Kidney capillary endothelial cell (primary cell): Measurements from ENCODE around the gene DOCK7.
"Not testable (repeated sequence)": the region's sequence is repeated elsewhere in the genome, so short reads cannot be mapped to it uniquely, and the experiment has no call there.

Experiments used
- DNase-seq: peaks from one replicate; pipeline ENCODE4 v3.0.0-alpha.2; 2018; ENCODE audit warnings: low spot score

Gene DOCK7

DNA sequence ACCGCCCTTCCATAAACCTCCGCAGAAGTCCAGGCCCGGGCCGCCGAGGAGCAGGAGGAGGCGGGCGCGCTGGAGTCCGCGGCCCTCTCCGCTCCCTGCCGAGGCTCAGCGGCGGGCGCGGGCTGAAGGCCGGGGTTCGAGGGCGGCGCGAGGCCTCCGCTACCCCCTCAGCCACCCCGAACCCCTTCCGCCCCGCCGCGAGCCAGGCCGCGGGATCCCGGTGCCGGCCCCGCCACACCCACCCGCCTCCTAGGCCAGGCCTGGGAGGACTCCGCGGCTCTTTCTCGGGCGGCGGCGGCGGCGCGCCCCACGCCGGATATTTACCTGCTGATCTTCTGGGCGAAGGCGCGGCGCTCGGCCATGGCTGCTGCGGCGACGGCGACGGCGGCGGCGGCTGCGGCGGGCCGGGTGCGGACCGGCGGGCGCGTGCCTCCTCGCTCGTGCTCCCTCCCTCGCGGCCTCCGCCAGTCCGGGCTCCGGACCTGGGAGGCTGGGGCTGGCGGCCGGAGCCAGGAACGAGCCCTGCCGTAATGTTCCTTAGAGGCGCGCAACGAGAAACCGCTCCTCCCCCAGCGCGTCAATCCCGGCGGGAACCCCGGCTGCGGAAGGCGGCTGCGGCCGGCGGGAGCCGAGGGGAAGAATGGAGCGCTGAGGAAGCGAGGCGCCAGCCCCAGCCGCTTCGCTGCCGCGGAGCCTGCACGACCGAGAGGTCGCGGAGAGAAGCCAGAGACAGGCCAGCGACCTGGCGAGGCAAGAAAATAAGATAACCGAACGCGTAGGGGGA is at the start of gene DOCK7:
DOCK7 (minus strand) TSS at position 484 of the 784 bp plus-strand sequence; CDS start at position 362, 122 bp downstream.
- DNase-seq: peak; percentile 74

- DNase-seq: no peak
These were observed 47.4 kb upstream of the DOCK7 start for GRCh38 chr1:62735491-62736171.

GRCh38 chr1:62732331-62732730 is 44.1 kb upstream of the DOCK7 start:
- DNase-seq: no peak

DNA sequence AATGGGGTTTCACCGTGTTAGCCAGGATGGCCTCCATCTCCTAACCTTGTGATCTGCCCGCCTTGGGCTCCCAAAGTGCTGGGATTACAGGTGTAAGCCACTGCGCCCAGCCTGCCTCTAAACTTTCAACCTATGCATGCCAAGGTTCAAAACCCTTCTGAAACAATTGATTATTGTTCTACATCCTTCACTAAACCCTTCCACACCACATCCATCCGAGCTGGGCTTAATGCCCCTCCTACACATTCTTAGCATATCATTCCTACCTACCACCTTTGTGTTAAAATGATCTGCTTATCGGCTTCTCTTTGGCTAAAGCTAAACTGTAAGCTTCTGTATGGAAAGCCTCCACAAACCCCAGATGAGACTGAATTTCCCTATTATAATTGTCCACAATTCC is 40.8 kb upstream of the DOCK7 start:
- no peak for DNase-seq

DNA sequence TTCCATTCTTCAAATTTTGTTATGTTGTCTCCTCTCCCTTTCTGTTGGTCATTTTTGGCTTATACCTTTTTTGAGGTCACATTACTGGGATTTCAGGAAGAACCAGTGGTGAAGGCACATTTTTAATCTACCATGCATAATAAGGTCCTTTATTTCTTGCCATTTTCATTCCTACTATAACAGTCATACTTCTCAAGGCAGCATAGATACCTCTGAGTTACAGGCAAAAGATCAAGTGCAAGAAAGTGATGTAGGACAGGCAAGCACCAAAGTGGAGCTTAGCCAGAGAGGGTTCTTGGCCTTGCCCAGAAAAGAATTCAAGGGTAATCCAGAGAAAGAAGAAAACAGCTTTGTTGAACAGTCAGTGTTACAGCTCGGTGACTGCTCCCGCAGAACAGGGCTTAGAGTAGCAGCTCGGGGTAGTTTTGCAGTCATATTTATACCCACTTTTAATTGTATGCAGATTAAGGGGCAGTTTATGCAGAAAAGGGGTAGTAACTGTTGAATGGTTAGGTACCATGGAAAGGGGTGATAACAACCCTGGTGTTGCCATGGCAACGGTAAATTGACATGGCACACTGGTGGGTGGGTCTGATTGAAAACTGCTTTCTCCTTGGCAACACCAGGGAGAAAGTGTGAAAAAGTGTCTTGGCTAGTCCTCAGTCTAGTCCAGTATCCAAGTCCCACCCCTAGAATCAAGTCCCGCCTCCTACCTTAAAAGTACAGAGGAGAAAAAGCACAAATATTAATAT is 39.6 kb upstream of the DOCK7 start:
- DNase-seq: no peak

DNA sequence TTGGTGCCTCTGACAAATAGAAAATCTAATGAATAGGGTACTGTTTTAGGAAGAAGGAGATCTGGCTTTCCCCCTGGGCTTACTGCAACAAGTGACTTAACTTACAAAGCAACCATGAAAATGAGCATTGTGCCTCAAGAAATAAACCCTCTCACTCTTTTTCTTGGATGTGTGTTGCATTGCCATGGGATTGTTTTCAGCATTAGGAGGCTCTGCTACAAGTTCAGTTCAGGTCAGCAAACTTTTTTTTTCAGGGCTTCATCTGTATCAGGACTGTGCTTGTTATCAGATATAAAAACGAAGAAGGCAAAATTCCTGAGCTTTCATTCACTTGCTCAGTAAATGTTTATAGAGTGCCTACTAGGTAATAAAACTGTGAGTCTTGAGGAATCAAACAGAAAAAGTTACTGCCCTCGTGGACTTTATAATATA is 37.8 kb upstream of the DOCK7 start:
- no peak for DNase-seq

- DNase-seq: no peak
These were observed 37.1 kb upstream of the DOCK7 start for GRCh38 chr1:62725255-62725654.

GRCh38 chr1:62724430-62724829 is 36.2 kb upstream of the DOCK7 start:
- DNase-seq: no peak

DNA sequence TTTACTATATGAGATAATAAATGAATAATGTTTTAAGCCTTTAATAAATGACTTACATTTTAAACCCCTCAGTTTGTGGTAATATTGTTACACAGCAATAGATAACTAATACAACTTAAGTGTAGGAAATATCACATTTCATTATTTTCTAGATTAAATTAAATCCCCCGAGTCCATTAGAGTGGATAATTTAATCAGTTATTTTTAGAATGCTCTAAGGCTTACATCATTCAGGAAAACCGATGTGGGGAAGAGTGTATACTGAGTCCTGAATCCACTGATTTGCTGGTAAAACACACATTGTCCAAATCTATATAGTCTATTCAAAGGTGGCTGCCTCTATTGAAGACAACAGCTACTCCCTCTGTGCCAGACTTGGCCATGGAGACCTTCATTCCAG is 35.7 kb upstream of the DOCK7 start:
- no peak for DNase-seq

DNA sequence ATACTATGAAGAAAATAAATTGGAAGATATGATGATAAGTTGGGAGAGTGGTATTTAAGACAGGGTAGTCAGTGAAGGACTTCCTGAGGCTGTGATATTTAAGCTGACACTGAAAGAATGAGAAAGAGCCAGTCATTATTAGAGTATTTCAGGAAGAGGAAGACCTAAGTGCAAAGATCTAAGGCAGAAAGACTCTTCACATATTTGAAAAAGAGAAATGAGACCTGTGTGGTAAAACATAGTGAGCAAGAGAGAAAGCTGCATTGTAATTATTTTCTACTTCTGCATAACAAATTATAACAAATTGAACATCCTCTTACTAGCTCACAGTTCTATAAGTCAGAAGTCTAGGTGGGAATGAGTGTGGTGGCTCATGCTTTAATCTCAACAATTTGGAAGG is 34.6 kb upstream of the DOCK7 start:
- DNase-seq: no peak

- peak; percentile 68 for DNase-seq
These were observed 32.9 kb upstream of the DOCK7 start for GRCh38 chr1:62720946-62721554.

- DNase-seq: not testable (repeated sequence)
These were observed 30.2 kb upstream of the DOCK7 start for GRCh38 chr1:62718400-62718799.

DNA sequence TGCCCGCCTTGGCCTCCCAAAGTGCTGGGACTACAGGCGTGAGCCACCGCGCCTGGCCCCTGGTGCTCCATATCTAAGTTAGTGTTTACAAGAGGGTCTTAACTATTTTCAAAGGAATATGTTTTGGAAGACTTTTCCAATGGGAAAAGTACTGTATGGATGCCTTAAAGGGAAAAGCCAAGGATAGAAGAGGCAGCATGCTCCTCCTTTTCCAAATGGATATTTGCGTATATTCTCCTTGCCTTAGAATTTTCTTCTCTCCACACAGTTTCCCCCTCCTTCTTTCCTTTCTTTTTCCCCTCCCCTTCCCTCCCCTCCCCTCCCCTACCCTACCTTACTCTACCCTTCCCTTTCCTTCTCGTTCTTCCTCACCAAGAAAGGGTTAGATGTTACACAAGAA is 29.3 kb upstream of the DOCK7 start:
- no peak for DNase-seq

DNA sequence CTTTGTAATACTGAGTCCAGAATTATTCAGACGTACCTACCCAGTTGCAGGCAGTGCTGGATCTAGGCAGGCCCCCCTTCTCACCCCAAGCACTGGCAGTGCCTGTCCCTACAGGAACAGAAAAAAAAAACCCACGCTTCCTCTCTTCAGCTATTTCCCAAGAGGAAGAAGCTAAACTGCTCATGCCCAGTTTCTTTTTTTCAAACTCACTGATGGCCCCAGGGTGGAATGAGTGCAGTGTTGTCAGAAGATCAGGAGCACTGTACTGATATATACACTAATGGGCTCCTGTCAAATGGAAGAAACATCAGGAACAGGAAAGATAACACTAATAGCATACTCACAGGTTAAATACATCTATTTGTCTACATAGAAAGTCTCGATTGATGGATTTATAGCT is 28.2 kb upstream of the DOCK7 start:
- DNase-seq: no peak

DNA sequence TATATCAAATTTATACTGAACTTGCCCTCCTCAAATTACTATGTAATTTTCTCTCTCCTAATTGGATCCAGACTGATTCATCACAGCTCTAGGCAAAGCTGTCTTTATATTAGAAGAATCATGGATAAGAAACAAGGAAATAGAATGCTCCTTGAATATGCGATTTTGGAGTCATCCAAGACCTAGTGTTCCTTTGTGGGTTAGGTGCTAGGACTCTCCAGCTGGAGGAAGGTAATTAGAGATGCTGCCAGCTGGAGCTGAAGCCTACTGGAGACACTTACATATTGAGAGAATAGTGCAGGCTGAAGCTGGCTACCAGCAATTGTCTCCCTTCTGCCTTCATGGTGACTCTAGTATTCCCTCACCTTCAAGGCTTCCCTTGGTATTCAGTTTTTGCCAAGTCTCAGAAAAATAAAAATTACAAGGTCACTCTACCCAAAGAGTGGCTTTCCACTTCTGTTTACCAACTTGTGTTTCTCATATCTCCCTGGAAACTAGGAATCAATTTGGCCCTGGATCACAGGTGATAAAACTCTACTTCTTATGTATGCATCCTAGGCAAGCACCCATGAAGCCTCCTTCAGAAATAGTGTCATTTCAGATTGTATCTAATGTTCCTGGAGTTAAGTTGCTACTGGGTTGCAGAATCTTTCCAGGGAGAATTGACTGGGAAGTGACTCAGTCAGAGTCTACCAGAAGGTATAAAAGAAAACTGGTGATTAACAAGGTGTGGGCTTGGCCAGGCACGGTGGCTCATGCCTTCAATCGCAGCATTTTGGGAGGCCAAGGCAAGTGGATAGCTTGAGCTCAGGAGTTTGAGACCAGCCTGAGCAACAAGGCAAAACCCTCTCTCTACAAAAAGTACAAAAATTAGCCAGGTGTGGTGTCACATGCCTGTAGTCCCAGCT is 24.4 kb upstream of the DOCK7 start:
- no peak for DNase-seq

GRCh38 chr1:62707744-62708120 is 19.5 kb upstream of the DOCK7 start:
- no peak for DNase-seq

DNA sequence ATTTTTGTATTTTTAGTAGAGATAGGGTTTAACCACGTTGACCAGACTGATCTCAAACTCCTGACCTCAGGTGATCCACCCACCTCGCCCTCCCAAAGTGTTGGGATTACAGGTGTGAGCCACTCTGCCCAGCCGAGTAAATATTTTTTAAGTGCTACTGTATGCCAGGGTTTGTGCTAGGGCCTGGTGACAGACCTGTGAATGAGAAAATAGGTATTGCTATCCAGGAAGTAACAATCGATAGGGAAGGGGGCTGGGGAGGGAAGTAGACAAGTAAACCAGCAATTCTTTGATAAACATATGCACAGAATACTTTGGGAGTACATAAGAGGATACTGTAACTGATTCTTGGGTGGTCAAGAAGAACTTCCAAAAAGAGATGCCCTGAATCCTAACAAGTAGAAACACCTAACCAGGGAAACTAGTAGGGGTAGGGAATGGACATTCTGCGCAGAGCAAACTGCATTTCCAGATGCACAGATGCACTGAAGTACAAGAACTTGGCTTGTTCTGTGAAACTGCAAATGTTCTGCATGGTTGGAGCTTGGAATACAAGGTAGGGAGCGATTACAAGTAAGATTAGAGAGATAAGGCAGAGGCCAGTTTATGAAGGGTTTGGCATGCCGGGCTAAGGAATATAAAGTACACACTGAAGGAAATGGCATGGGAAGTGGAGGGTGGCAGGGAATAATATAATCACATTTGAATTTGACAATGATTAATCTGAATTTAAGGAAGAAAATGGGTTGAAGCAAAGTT is 19.0 kb upstream of the DOCK7 start:
- DNase-seq: no peak

DNA sequence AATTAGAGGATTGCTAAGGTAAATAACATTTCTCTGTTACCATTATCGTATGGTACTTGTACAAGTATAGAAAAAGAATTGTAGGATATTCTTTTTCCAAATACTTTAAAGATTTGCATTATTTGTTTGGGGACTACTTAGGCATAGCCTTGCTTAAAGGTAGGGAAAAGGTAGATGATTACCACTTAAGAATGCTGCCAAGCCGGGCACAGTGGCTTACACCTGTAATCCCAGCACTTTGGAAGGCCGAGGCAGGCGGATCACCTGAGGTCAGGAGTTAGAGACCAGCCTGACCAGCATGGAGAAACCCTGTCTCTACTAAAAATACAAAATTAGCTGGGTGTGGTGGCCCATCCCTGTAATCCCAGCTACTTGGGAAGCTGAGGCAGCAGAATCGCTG is 10.0 kb upstream of the DOCK7 start:
- DNase-seq: not testable (repeated sequence)

DNA sequence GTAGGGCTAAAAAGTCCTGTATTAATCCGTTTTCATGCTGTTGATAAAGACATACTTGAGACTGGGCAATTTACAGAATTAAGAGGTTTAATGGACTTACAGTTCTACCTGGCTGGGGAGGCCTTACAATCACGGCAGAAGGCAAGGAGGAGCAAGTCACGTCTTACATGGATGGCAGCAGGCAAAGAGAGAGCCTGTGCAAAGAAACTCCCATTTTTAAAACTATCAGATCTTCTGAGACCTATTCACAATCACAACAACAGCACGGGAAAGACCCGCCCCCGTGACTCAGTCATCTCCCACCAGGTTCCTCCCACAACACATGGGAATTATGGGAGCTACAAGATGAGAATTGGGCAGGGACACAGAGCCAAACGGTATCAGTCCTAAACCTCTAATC is 6.3 kb upstream of the DOCK7 start:
- DNase-seq: not testable (repeated sequence)

GRCh38 chr1:62693123-62693522 is 4.9 kb upstream of the DOCK7 start:
- DNase-seq: no peak
